ENCODE measurements around the gene DDX27. TPM values are rescaled to one million over a fixed set of nuclear protein-coding genes. Genes with fewer than 3 reads are reported as not detected.

The DDX27 gene
- total and polyA plus RNA-seq, 9 of the 15 experiments (the other 6 are each of a cell fraction or from before 2014, with no cell fraction given): 17.9 to 79.3 (median 57.0) TPM

DNA sequence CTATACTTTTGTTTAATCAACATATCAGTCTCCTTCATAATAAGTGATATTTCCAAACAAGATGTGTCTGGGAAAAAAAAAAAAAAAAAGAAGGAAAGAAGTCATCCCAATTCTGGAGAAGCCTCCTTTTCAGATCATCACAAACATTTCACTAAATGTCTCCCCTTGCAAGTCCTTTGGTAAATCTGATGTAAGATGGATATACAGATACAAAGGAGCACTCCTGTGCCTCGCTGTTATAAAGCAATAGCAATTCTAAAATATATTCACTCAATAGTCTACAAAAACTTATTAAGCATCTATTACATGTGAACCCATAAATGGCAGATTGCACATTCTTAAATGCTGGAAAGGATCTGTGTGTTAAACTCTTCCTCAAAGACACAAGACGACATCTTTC, 48.5 kb upstream of the DDX27 start (continued):
- TF ChIP-seq HMG20B (CRISPR knock-in tag; IDR thresholded peaks at IDR 0.05) (no peak), ZNF165 (CRISPR knock-in tag; IDR thresholded peaks at IDR 0.05; ENCODE audit: borderline replicate concordance) (no peak), ATF6 (CRISPR knock-in tag; IDR thresholded peaks at IDR 0.05) (no peak), SNIP1 (IDR thresholded peaks at IDR 0.05; ENCODE audit: low read depth) (no peak), FOXK2 (conservative IDR thresholded peaks at IDR 0.05 in 1 of 2, IDR thresholded peaks at IDR 0.05 in 1 of 2; ENCODE audit: low read depth in 2 of 2) (no peak), GABPA (tag; conservative IDR thresholded peaks at IDR 0.05; ENCODE audit: low read depth) (no peak), NFXL1 (CRISPR knock-in tag; IDR thresholded peaks at IDR 0.05) (no peak), ILF3 (IDR thresholded peaks at IDR 0.05; ENCODE audit: borderline replicate concordance) (no peak), ZNF436 (CRISPR knock-in tag; IDR thresholded peaks at IDR 0.05) (no peak)

DNA sequence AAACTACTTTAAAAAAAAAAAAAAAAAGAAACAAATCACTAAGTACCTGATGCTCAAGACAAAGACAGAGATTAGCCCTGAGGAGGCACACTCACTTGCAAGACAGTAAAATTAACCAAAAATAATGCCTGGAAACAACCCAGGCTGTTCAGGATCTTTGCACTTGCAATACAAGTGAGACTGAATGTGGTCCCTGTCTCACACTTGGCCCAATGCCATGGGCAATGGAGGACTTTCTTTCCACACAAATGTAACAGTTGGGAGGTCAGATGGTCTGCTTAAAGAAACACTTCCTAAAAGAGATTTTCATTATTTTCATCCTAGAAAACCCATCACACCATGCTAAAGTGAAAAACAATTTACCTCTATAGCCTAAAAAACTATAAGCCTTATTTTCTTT, 47.3 kb upstream of the DDX27 start:
- H3K9me3 ChIP-seq (replicated peaks; ENCODE audit: control insufficient read depth, insufficient read depth, low read depth, low read length): no peaks in the 10 kb centered on the region
- DNase-seq (ENCODE audit: extremely low read depth in 1 of 4, low spot score in 3 of 4) (peak in 1 of 4 experiments; percentile 20), FAIRE-seq (no peak), ATAC-seq (no peak)
- intact Hi-C loops (cut with micrococcal nuclease) (no loop called here), in situ Hi-C loops (cut with MboI) (no loop called here)
- no peak overlapping the region for H2AFZ ChIP-seq (ENCODE audit: low read depth, low read length)
- ChIA-PET POLR2A (no interaction called here), CTCF (ENCODE audit: low intra/inter-chr PET ratio) (no interaction called here)
- H3K4me1 ChIP-seq (replicated peaks in 1 of 2; ENCODE audit: control insufficient read depth in 2 of 2, insufficient read depth in 2 of 2, low read length in 2 of 2): no peaks in the 10 kb centered on the region
- no peak overlapping the region for H3K4me2 ChIP-seq (ENCODE audit: insufficient read depth, low read length)
- no TSS peak for BruUV-seq (replicated peaks)
- 0 out of 2 replicates have a peak, but pooled peaks cover 3% of the 10 kb centered on the region for H4K20me1 ChIP-seq (replicated peaks; ENCODE audit: control insufficient read depth, insufficient read depth, low read length)
- peaks cover 82% of the 10 kb centered on the region for H3K79me2 ChIP-seq (ENCODE audit: control insufficient read depth, insufficient read depth, low read length)
- no peaks in the 10 kb centered on the region for H3K27me3 ChIP-seq (ENCODE audit: control insufficient read depth in 2 of 2, insufficient read depth in 2 of 2, low read length in 2 of 2)
- no peaks in the 10 kb centered on the region for H3K9me1 ChIP-seq (ENCODE audit: control insufficient read depth, insufficient read depth, low read length)
- no peak overlapping the region for H3K27ac ChIP-seq (ENCODE audit: extremely low read depth, low read depth, low read length)
- TF ChIP-seq KLF10 (CRISPR knock-in tag; IDR thresholded peaks at IDR 0.05): no peak
- TF ChIP-seq POLR2G (IDR thresholded peaks at IDR 0.05; ENCODE audit: low read depth, low read length): no peak
- TF ChIP-seq, protein P1, sequence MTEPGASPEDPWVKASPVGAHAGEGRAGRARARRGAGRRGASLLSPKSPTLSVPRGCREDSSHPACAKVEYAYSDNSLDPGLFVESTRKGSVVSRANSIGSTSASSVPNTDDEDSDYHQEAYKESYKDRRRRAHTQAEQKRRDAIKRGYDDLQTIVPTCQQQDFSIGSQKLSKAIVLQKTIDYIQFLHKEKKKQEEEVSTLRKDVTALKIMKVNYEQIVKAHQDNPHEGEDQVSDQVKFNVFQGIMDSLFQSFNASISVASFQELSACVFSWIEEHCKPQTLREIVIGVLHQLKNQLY (CRISPR knock-in tag; conservative IDR thresholded peaks at IDR 0.05): no peak
- TF ChIP-seq NFIC (IDR thresholded peaks at IDR 0.05): peak; percentile 74
- no peak overlapping the region for H3K9ac ChIP-seq (ENCODE audit: insufficient read depth in 1 of 2, low read depth in 2 of 2, low read length in 2 of 2)
- peaks cover 46% of the 10 kb centered on the region for H3K36me3 ChIP-seq (ENCODE audit: control insufficient read depth, insufficient read depth, low read length)
- no peak overlapping the region for H3K4me3 ChIP-seq
